ENCODE data around the gene CDC34.

DNA sequence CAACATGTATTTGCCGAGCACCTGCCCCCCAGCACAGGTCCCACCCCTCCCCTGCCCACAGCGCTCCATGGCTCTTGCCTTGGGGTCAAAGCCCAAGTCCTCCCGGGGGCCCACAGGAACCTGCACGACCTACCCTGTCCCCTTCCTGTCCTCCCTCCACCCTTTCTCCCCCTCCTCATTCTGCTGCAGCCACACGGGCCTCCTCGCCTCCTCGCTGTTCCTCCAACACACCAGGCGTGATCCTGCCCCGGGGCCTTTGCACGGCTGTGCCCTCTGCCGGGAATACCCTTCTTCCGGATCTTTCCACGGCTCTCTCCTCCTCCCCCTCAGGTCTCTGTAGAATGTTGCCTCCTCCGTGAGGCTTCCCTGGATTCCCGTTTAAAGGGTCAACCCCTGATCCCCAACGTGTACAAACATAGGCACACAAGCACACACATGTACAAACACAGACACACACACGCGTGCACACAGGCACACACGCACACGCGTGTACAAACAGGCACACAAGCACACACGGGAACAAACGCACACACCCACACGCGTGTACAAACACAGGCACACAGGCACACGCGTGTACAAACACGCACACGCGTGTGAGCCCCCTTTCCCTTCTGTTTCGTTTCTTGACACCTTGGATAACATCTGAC lies 32.5 kb upstream of the CDC34 start:
- no peak for TF ChIP-seq POLR2AphosphoS5 (IDR thresholded peaks at IDR 0.05)
- TF ChIP-seq, protein P1, sequence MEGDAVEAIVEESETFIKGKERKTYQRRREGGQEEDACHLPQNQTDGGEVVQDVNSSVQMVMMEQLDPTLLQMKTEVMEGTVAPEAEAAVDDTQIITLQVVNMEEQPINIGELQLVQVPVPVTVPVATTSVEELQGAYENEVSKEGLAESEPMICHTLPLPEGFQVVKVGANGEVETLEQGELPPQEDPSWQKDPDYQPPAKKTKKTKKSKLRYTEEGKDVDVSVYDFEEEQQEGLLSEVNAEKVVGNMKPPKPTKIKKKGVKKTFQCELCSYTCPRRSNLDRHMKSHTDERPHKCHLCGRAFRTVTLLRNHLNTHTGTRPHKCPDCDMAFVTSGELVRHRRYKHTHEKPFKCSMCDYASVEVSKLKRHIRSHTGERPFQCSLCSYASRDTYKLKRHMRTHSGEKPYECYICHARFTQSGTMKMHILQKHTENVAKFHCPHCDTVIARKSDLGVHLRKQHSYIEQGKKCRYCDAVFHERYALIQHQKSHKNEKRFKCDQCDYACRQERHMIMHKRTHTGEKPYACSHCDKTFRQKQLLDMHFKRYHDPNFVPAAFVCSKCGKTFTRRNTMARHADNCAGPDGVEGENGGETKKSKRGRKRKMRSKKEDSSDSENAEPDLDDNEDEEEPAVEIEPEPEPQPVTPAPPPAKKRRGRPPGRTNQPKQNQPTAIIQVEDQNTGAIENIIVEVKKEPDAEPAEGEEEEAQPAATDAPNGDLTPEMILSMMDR (IDR thresholded peaks at IDR 0.05): no peak
